Measurements from ENCODE around the gene SH3BP5. TPM values are rescaled to one million over a fixed set of nuclear protein-coding genes. Genes with fewer than 3 reads are reported as not detected.
A peak's percentile ranks its signal among the peaks of the same experiment; 100 is the strongest.

The SH3BP5 gene
- total RNA-seq, 2 experiments from 2014 or later, result 2.0 to 2.4 TPM

GRCh38 chr3:15262021-15262420, 70.4 kb downstream of the SH3BP5 start:
- Mint-ChIP-seq H3K4me1 (ENCODE audit: low read depth) (peaks cover 3% of the 10 kb centered on the region), H3K9me3 (no peaks in the 10 kb centered on the region), H3K27me3 (no peaks in the 10 kb centered on the region), H3K27ac (no peak overlapping the region), H3K36me3 (ENCODE audit: low read depth) (peaks cover 8% of the 10 kb centered on the region), H3K4me3 (no peak overlapping the region)
- POLR2A ChIA-PET, result interaction anchor here (1.4 kb wide), 1 partner anchor 9 kb away, joined by 3 read pairs; no protein-coding TSS in a partner anchor
- DNase-seq, result no peak
- no peak for TF ChIP-seq CTCF (IDR thresholded peaks at IDR 0.05)
- intact Hi-C loops (cut with micrococcal nuclease), result no loop called here
- ATAC-seq, result no peak
- CTCF ChIA-PET, result interaction anchor here (0.9 to 7.5 kb wide), 5 partner anchors 21 to 153 kb away, joined by 3 to 80 read pairs (median 3); partner anchors contain the start of genes CAPN7 and SH3BP5

DNA sequence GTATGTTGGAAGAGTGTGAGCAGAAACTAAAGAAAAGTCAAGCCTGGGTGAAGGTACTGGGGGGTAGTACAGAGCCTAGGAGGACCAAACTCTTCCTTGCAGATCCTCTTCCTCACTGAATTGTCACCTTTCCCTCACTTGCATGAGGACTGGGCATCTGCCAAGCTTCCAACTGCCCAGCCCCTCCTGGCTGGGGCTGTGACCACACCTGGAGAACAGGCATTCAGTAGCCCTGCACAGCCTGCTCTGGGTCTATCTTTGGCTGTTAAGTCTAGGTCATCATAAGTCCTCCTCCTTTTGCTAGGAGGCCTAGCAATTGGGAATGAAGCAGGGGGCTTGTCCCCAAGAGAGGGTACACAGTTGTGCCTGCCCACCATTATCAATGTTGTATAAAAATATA, 71.1 kb downstream of the SH3BP5 start:
- intact Hi-C loops (cut with micrococcal nuclease), result no loop called here
- peak overlapping the region; percentile 43 for H3K27ac Mint-ChIP-seq

DNA sequence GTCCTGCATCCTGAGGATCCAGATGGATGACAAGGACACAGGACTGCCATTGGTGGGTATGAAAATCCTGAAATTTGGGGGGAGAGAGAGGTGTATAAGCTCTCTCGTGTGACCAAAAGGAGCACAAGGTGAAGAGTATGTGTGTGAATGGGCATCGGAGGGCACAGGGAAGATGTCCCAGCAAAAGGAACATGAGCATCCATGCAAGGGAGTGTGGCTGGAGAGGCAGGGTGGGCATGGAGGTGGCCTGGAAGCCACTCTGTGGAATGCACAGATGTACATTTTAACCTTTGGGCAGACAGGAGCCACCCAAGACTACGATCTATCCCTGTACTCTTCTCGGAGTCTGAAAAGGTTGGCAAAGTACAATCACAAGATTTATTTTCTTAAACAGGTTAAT, 71.9 kb downstream of the SH3BP5 start:
- CTCF ChIA-PET, result interaction anchor here (1.0 to 5.6 kb wide), 5 partner anchors 7 to 152 kb away, joined by 3 to 39 read pairs (median 3); partner anchors contain the start of gene SH3BP5
- POLR2A ChIA-PET, result interaction anchor here (0.5 kb wide), 1 partner anchor 294 kb away, joined by 3 read pairs; no protein-coding TSS in a partner anchor
- intact Hi-C loops (cut with micrococcal nuclease), result no loop called here

More for the DNA sequence above, 71.1 kb downstream of the SH3BP5 start:
- Mint-ChIP-seq H3K4me1 (ENCODE audit: low read depth) (peaks cover 3% of the 10 kb centered on the region), H3K27me3 (no peaks in the 10 kb centered on the region), H3K4me3 (no peak overlapping the region), H3K36me3 (ENCODE audit: low read depth) (peaks cover 8% of the 10 kb centered on the region), H3K9me3 (no peaks in the 10 kb centered on the region)
- no peak for TF ChIP-seq CTCF (IDR thresholded peaks at IDR 0.05)
- DNase-seq (no peak), ATAC-seq (no peak)
- CTCF ChIA-PET, result interaction anchor here (1.2 to 1.3 kb wide), 3 partner anchors 20 to 144 kb away, joined by 3 to 5 read pairs (median 3); partner anchors contain the start of gene SH3BP5
- POLR2A ChIA-PET, result no interaction called here

DNA sequence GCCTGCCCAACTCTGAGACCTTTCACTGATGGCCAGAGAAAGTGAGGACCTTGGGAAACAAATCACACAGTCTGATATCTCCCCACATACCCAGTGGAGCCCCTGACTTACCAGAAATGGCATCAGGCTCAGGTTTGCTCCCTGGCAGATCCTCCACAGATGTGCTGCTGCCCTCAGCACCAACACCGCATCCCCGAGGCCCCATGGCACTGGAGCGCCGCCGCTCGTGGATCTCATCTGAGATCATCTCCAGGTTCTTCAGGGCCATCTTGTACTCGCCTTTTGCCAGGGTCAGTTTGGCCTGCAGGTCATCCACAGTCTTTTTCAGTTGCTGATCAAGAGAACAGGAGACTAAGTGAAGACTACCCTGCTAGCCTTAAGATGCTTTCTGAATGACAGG, 73.7 kb downstream of the SH3BP5 start:
- Mint-ChIP-seq H3K4me1 (ENCODE audit: low read depth) (no peaks in the 10 kb centered on the region), H3K27ac (peak overlapping the region; percentile 36), H3K9me3 (no peaks in the 10 kb centered on the region), H3K36me3 (ENCODE audit: low read depth) (peaks cover 9% of the 10 kb centered on the region), H3K4me3 (no peak overlapping the region), H3K27me3 (no peaks in the 10 kb centered on the region)
- ChIA-PET CTCF (interaction anchor here (1.6 to 5.6 kb wide), 4 partner anchors 9 to 147 kb away, joined by 4 to 39 read pairs (median 8); partner anchors contain the start of gene SH3BP5), POLR2A (interaction anchor here (0.9 kb wide), 1 partner anchor 25 kb away, joined by 3 read pairs; no protein-coding TSS in a partner anchor)
- ATAC-seq (no peak), DNase-seq (no peak)
- TF ChIP-seq CTCF (IDR thresholded peaks at IDR 0.05), result no peak
- intact Hi-C loops (cut with micrococcal nuclease), result no loop called here

More for the DNA sequence above, 71.9 kb downstream of the SH3BP5 start:
- ATAC-seq (no peak), DNase-seq (no peak)
- Mint-ChIP-seq H3K27me3 (no peaks in the 10 kb centered on the region), H3K27ac (peak overlapping the region; percentile 40), H3K9me3 (no peaks in the 10 kb centered on the region), H3K4me1 (ENCODE audit: low read depth) (peaks cover 3% of the 10 kb centered on the region), H3K36me3 (ENCODE audit: low read depth) (peaks cover 8% of the 10 kb centered on the region), H3K4me3 (no peak overlapping the region)
- TF ChIP-seq CTCF (IDR thresholded peaks at IDR 0.05), result no peak

DNA sequence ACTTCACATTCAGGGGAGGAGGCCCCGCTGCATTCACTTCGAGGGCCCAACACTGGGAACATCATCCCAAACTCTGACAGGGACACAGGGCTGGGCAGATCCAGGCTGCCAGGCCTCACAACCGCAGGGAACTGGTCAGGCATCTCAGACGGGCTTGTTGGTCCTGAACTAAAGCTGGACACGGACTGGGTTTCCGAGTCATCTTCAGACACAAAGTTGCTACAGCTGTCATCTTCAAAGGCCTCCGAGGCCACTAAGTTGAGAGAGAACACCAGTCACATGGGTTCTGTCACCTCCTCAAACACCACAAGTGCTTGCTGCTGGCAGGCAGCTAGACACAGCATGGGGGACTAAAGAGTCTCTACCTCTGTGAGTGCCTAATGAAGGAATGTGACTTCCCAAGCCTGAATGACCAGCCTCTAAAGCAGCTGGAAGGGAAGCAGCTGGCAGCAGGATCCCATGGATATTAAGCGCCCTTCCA, 75.5 kb downstream of the SH3BP5 start:
- peak overlapping the region; percentile 21 for H3K27ac Mint-ChIP-seq
- intact Hi-C loops (cut with micrococcal nuclease), result no loop called here
- ChIA-PET CTCF (interaction anchor here (1.2 to 5.6 kb wide), 4 partner anchors 10 to 148 kb away, joined by 4 to 39 read pairs (median 8); no protein-coding TSS in a partner anchor), POLR2A (interaction anchor here (0.6 kb wide), 1 partner anchor 125 kb away, joined by 3 read pairs; no protein-coding TSS in a partner anchor)
- H3K36me3 Mint-ChIP-seq (ENCODE audit: low read depth), result peaks cover 10% of the 10 kb centered on the region
- ATAC-seq (no peak), DNase-seq (no peak)
- peaks cover 6% of the 10 kb centered on the region for H3K4me1 Mint-ChIP-seq (ENCODE audit: low read depth)
- no peak for TF ChIP-seq CTCF (IDR thresholded peaks at IDR 0.05)
- H3K27me3 Mint-ChIP-seq, result no peaks in the 10 kb centered on the region
- no peak overlapping the region for H3K4me3 Mint-ChIP-seq
- H3K9me3 Mint-ChIP-seq, result no peaks in the 10 kb centered on the region
